IMR-90 (cell line): ENCODE measurements around the gene KRTAP12-1. TPM values are rescaled to one million over a fixed set of nuclear protein-coding genes. Genes with fewer than 3 reads are reported as not detected.

Source experiments
- ATAC-seq: fragments of 200-7000 bp; cut with Tn5 transposase; 2 replicates; pipeline ENCODE4 v1.9.1; 2020; ENCODE audit warnings: low read depth, mild to moderate bottlenecking, moderate library complexity
- BruUV-seq: library from RNA; stranded (reverse); fragments of 400-500 nt; replicated peaks from 2 replicates; lab custom pipeline; 2021; lab: Mats Ljungman, UMichigan
- CTCF ChIA-PET: fragments of 300-600 bp; formaldehyde crosslinking; extraction: SDS; loops from one replicate; lab custom pipeline; 2021; ENCODE audit warnings: antibody characterized with exemption; lab: Yijun Ruan, JAX
- POLR2A ChIA-PET: fragments of 300-600 bp; sonication (Branson Sonifier 250); formaldehyde crosslinking; loops from one replicate; lab custom pipeline; 2022; ENCODE audit warnings: antibody characterized with exemption; ENCODE audit not compliant: unreplicated experiment; lab: Charles Lee
- DNase-seq: peaks from one replicate; pipeline ENCODE4 v3.0.0; 2013
- H2AFZ ChIP-seq: replicated peaks from 2 replicates; pipeline ENCODE3; 2013; ENCODE audit warnings: low read length, mild to moderate bottlenecking; ENCODE audit not compliant: poor library complexity
- H2AK5ac ChIP-seq: 2 replicates; pipeline ENCODE4 v1.6.1; 2013; ENCODE audit warnings: low read depth, low read length, inconsistent platforms
- H2AK9ac ChIP-seq: replicated peaks from 2 replicates; pipeline ENCODE3; 2013; ENCODE audit warnings: mild to moderate bottlenecking, low read depth, low read length, moderate library complexity; ENCODE audit not compliant: poor library complexity
- H2BK120ac ChIP-seq: 2 replicates; pipeline ENCODE4 v1.6.1; 2013; ENCODE audit warnings: low read depth, low read length, inconsistent platforms
- H2BK15ac ChIP-seq: 3 replicates; pipeline ENCODE4 v1.6.1; 2013; ENCODE audit warnings: low read depth, low read length, inconsistent platforms
- H2BK20ac ChIP-seq: 2 replicates; pipeline ENCODE4 v1.6.1; 2013; ENCODE audit warnings: low read depth, mild to moderate bottlenecking, inconsistent platforms, low read length, moderate library complexity
- H2BK5ac ChIP-seq: 2 replicates; pipeline ENCODE4 v1.6.1; 2013; ENCODE audit warnings: mild to moderate bottlenecking, low read depth, low read length, inconsistent platforms; ENCODE audit not compliant: poor library complexity, severe bottlenecking
- H3K14ac ChIP-seq: replicated peaks from 2 replicates; pipeline ENCODE4 v1.6.1; 2013; ENCODE audit warnings: low read depth, low read length, inconsistent platforms
- H3K18ac ChIP-seq: 2 replicates; pipeline ENCODE4 v1.6.1; 2013; ENCODE audit warnings: low read depth, low read length, control low read depth
- H3K23ac ChIP-seq: 2 replicates; pipeline ENCODE4 v1.6.1; 2013; ENCODE audit warnings: low read depth, low read length, inconsistent platforms
- H3K27ac ChIP-seq: 2 replicates; pipeline ENCODE4 v1.5.1; 2013; ENCODE audit warnings: mild to moderate bottlenecking, control low read depth, low read length; ENCODE audit not compliant: insufficient read depth
- H3K27me3 ChIP-seq: 2 replicates; pipeline ENCODE4 v1.6.1; 2013; ENCODE audit warnings: low read length; ENCODE audit not compliant: control insufficient read depth, insufficient read depth
- H3K36me3 ChIP-seq: 2 replicates; pipeline ENCODE4 v1.6.1; 2013; ENCODE audit warnings: low read length, mixed read lengths; ENCODE audit not compliant: control insufficient read depth, insufficient read depth
- H3K4ac ChIP-seq: 2 replicates; pipeline ENCODE4 v1.6.1; 2013; ENCODE audit warnings: low read depth, low read length, inconsistent platforms
- H3K4me1 ChIP-seq: 2 replicates; pipeline ENCODE4 v1.6.1; 2013; ENCODE audit warnings: low read length, mixed read lengths; ENCODE audit not compliant: control insufficient read depth, insufficient read depth
- H3K4me2 ChIP-seq: 2 replicates; pipeline ENCODE4 v1.6.1; 2013; ENCODE audit warnings: low read depth, mild to moderate bottlenecking, control low read depth, low read length, moderate library complexity
- H3K4me3 ChIP-seq: 2 replicates; pipeline ENCODE4 v1.5.1; 2013; ENCODE audit warnings: low read depth, mild to moderate bottlenecking, control low read depth, low read length, moderate library complexity; ENCODE audit not compliant: insufficient read depth
- H3K56ac ChIP-seq: 2 replicates; pipeline ENCODE4 v1.6.1; 2013; ENCODE audit warnings: low read length, inconsistent platforms; ENCODE audit not compliant: insufficient read depth; ENCODE audit errors: extremely low read depth
- H3K79me1 ChIP-seq, 2 experiments: 2 replicates each; pipeline ENCODE4 v1.6.1; 2013; ENCODE audit warnings: low read length in 2 of 2, inconsistent platforms in 1 of 2, low read depth in 1 of 2
- H3K9ac ChIP-seq: 2 replicates; pipeline ENCODE4 v1.6.1; 2013; ENCODE audit warnings: low read depth, low read length, control low read depth
- H3K9me1 ChIP-seq: 2 replicates; pipeline ENCODE4 v1.6.1; 2013; ENCODE audit warnings: low read length, inconsistent platforms; ENCODE audit not compliant: insufficient read depth
- H3K9me3 ChIP-seq: 2 replicates; pipeline ENCODE4 v1.6.1; 2013; ENCODE audit warnings: low read length; ENCODE audit not compliant: control insufficient read depth, insufficient read depth
- H4K20me1 ChIP-seq: 2 replicates; pipeline ENCODE4 v1.6.1; 2013; ENCODE audit warnings: low read length, inconsistent platforms; ENCODE audit not compliant: insufficient read depth
- H4K5ac ChIP-seq: 2 replicates; pipeline ENCODE4 v1.6.1; 2013; ENCODE audit warnings: mild to moderate bottlenecking, low read depth, low read length, control low read depth
- H4K8ac ChIP-seq, 2 experiments: 2 replicates each; pipeline ENCODE4 v1.6.1; 2013; ENCODE audit warnings: low read depth in 2 of 2, low read length in 2 of 2, control low read depth in 1 of 2, inconsistent platforms in 1 of 2
- H4K91ac ChIP-seq: 2 replicates; pipeline ENCODE4 v1.6.1; 2013; ENCODE audit warnings: low read depth, low read length, inconsistent platforms; ENCODE audit not compliant: insufficient read depth
- BHLHE40 ChIP-seq: fragments of 150-350 bp; IDR thresholded peaks from 2 replicates; pipeline ENCODE4 v1.6.1; 2016; ENCODE audit warnings: mild to moderate bottlenecking, low read depth, low read length
- CEBPB ChIP-seq: IDR thresholded peaks from 2 replicates; pipeline ENCODE4 v1.6.1; 2012; ENCODE audit warnings: low read depth, low read length, improper control_type of control experiment
- CHD1 ChIP-seq: IDR thresholded peaks from 2 replicates; pipeline ENCODE4 v1.6.1; 2012; ENCODE audit warnings: low read depth, low read length, improper control_type of control experiment
- ELK1 ChIP-seq: fragments of 150-350 bp; IDR thresholded peaks from 2 replicates; pipeline ENCODE4 v1.6.1; 2016; ENCODE audit warnings: low read depth, mild to moderate bottlenecking, low read length, moderate library complexity, borderline replicate concordance
- FOS ChIP-seq: fragments of 150-350 bp; IDR thresholded peaks from 2 replicates; pipeline ENCODE4 v1.6.1; 2016; ENCODE audit warnings: low read depth, low read length
- MAFK ChIP-seq: IDR thresholded peaks from 2 replicates; pipeline ENCODE4 v1.6.1; 2012; ENCODE audit warnings: low read depth, low read length, improper control_type of control experiment
- MAZ ChIP-seq: IDR thresholded peaks from 2 replicates; pipeline ENCODE4 v1.6.1; 2012; ENCODE audit warnings: low read depth, mild to moderate bottlenecking, low read length, improper control_type of control experiment, moderate library complexity, borderline replicate concordance
- MXI1 ChIP-seq: IDR thresholded peaks from 2 replicates; pipeline ENCODE4 v1.6.1; 2012; ENCODE audit warnings: low read depth, mild to moderate bottlenecking, low read length, moderate library complexity, borderline replicate concordance
- NFE2L2 ChIP-seq: fragments of 150-350 bp; IDR thresholded peaks from 2 replicates; pipeline ENCODE4 v1.6.1; 2016; ENCODE audit warnings: low read depth, mild to moderate bottlenecking, low read length
- POLR2A ChIP-seq: IDR thresholded peaks from 2 replicates; pipeline ENCODE4 v1.6.1; 2012; ENCODE audit warnings: mild to moderate bottlenecking, low read depth, low read length
- RAD21 ChIP-seq: IDR thresholded peaks from 2 replicates; pipeline ENCODE4 v1.6.1; 2012; ENCODE audit warnings: low read length, improper control_type of control experiment
- RCOR1 ChIP-seq: IDR thresholded peaks from 2 replicates; pipeline ENCODE4 v1.6.1; 2012; ENCODE audit warnings: mild to moderate bottlenecking, low read length, improper control_type of control experiment; ENCODE audit not compliant: insufficient replicate concordance
- RFX5 ChIP-seq: IDR thresholded peaks from 2 replicates; pipeline ENCODE4 v1.8.0; 2012; ENCODE audit warnings: low read depth, mild to moderate bottlenecking, low read length, moderate library complexity
- SMC3 ChIP-seq: fragments of 150-350 bp; IDR thresholded peaks from 2 replicates; pipeline ENCODE4 v1.6.1; 2016; ENCODE audit warnings: low read depth, mild to moderate bottlenecking, antibody characterized with exemption, low read length, moderate library complexity
- WGBS, 2 experiments: methylation state at CpG; one replicate each; pipeline versions ENCODE4 v1.1.5 to v1.1.7; 2013; ENCODE audit warnings: missing lambda C conversion rate in 2 of 2; ENCODE audit not compliant: insufficient read length in 1 of 2; ENCODE audit errors: extremely low coverage in 2 of 2; 5-methylcytosine and 5-hydroxymethylcytosine counted together
- dilution Hi-C: fragments of 300-500 bp; cut with HindIII; formaldehyde crosslinking; loops from one replicate; pipeline ENCODE4 v1.14.3; 2018; ENCODE audit warnings: low sequenced_read_pairs; ENCODE audit not compliant: unreplicated experiment
- in situ Hi-C: fragments of 300-500 bp; cut with MboI; formaldehyde crosslinking; loops from 3 replicates; pipeline ENCODE4 v1.14.3; 2019; ENCODE audit warnings: low sequenced_read_pairs, inconsistent platforms, mixed read lengths
- intact Hi-C: fragments of 100-400 bp; cut with micrococcal nuclease; formaldehyde crosslinking; loops from 2 replicates; pipeline ENCODE4 v1.10.0; 2022
- polyA plus RNA-seq, 3 experiments: library from polyadenylated mRNA; depleted of rRNA; stranded (reverse); fragments of >200 nt; gene quantifications; 2 replicates each; pipeline ENCODE4 v1.2.3, GENCODE V29; 2012; ENCODE audit warnings: low replicate concordance in 1 of 3
- total RNA-seq: library from RNA; depleted of rRNA; stranded (reverse); fragments of >200 nt; gene quantifications from 2 replicates; pipeline ENCODE4 v1.2.3, GENCODE V29; 2012
- TF ChIP-seq, protein P1 (sequence below): conservative IDR thresholded peaks from 2 replicates; pipeline ENCODE4 v1.5.1; 2012; ENCODE audit warnings: mild to moderate bottlenecking, low read depth, low read length, improper control_type of control experiment
- TF ChIP-seq, protein P2 (sequence below): fragments of 150-350 bp; IDR thresholded peaks from 2 replicates; pipeline ENCODE4 v1.6.1; 2017; ENCODE audit warnings: mild to moderate bottlenecking, antibody characterized with exemption, low read length, low read depth

The KRTAP12-1 gene
- total and polyA plus RNA-seq, 2 of the 4 experiments (the other 2 are of a cell fraction), result not detected

- Histone ChIP-seq H4K20me1 (no peaks in the 10 kb centered on the region), H3K9ac (no peak overlapping the region), H3K9me3 (peaks cover 6% of the 10 kb centered on the region; the same call in 1 of the 2 replicates), H3K27me3 (peaks cover 74% of the 10 kb centered on the region), H4K5ac (no peak overlapping the region), H4K91ac (no peak overlapping the region), H3K14ac (no peak overlapping the region), H3K18ac (no peak overlapping the region), H3K4ac (no peak overlapping the region), H3K79me1 (no peaks in the 10 kb centered on the region), H3K23ac (no peak overlapping the region), H3K4me3 (no peak overlapping the region), H4K8ac (no peak overlapping the region), H2BK15ac (no peak overlapping the region), H2AFZ (no peak overlapping the region), H2BK120ac (no peak overlapping the region), H2AK5ac (no peak overlapping the region), H2BK5ac (no peak overlapping the region), H3K4me1 (peaks cover 1% of the 10 kb centered on the region; the same call in 1 of the 2 replicates), H3K9me1 (no peaks in the 10 kb centered on the region), H2AK9ac (no peak overlapping the region), H3K4me2 (no peak overlapping the region), H3K27ac (no peak overlapping the region), H3K56ac (no peak overlapping the region), H3K36me3 (no peaks in the 10 kb centered on the region), H2BK20ac (no peak overlapping the region)
- TF ChIP-seq FOS, result no peak
- no peak for TF ChIP-seq POLR2A
- no peak for TF ChIP-seq RCOR1
- TF ChIP-seq SMC3, result no peak
- TF ChIP-seq ELK1, result no peak
- no peak for TF ChIP-seq RFX5
- no peak for TF ChIP-seq CEBPB
- no peak for TF ChIP-seq MAFK
- no peak for TF ChIP-seq RAD21
- no peak for TF ChIP-seq BHLHE40
- TF ChIP-seq CHD1, result no peak
- TF ChIP-seq, protein P1, sequence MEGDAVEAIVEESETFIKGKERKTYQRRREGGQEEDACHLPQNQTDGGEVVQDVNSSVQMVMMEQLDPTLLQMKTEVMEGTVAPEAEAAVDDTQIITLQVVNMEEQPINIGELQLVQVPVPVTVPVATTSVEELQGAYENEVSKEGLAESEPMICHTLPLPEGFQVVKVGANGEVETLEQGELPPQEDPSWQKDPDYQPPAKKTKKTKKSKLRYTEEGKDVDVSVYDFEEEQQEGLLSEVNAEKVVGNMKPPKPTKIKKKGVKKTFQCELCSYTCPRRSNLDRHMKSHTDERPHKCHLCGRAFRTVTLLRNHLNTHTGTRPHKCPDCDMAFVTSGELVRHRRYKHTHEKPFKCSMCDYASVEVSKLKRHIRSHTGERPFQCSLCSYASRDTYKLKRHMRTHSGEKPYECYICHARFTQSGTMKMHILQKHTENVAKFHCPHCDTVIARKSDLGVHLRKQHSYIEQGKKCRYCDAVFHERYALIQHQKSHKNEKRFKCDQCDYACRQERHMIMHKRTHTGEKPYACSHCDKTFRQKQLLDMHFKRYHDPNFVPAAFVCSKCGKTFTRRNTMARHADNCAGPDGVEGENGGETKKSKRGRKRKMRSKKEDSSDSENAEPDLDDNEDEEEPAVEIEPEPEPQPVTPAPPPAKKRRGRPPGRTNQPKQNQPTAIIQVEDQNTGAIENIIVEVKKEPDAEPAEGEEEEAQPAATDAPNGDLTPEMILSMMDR, result no peak
- no peak for TF ChIP-seq MXI1
- no peak for TF ChIP-seq MAZ
- TF ChIP-seq, protein P2, sequence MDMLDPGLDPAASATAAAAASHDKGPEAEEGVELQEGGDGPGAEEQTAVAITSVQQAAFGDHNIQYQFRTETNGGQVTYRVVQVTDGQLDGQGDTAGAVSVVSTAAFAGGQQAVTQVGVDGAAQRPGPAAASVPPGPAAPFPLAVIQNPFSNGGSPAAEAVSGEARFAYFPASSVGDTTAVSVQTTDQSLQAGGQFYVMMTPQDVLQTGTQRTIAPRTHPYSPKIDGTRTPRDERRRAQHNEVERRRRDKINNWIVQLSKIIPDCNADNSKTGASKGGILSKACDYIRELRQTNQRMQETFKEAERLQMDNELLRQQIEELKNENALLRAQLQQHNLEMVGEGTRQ, result no peak
- no peak for TF ChIP-seq NFE2L2
- ChIA-PET CTCF (no interaction called here), POLR2A (no interaction called here)
- no peak for ATAC-seq
- in situ Hi-C loops, result no loop called here
- no peak for DNase-seq
- dilution Hi-C loops, result no loop called here
- 4% methylated on average over 4 of the region's 13 CpGs; no CpG with 5 or more reads in 1 of the 2 experiments for WGBS, 2 experiments
- BruUV-seq, result no TSS peak
- intact Hi-C loops, result no loop called here
These were observed 22.7 kb upstream of the KRTAP12-1 start for GRCh38 chr21:44704636-44705001.
